Subcutaneous abdominal adipose tissue (tissue), 5 donors: ENCODE data around the gene ALOX5AP.
A peak's percentile ranks its signal among the peaks of the same experiment; 100 is the strongest.

Source experiments
- H3K27ac ChIP-seq: one replicate; pipeline ENCODE4 v1.7.0; 2013; ENCODE audit warnings: low read depth, mild to moderate bottlenecking, inconsistent platforms, low read length, moderate library complexity
- H3K27me3 ChIP-seq, 5 donors: one replicate each; pipeline ENCODE4 v1.7.0; 2013; ENCODE audit warnings: low read length in 5 of 5, inconsistent platforms in 1 of 5; ENCODE audit not compliant: control insufficient read depth in 5 of 5, insufficient read depth in 4 of 5
- H3K36me3 ChIP-seq, 5 donors: one replicate each; pipeline ENCODE4 v1.7.0; 2013; ENCODE audit warnings: low read length in 5 of 5; ENCODE audit not compliant: control insufficient read depth in 5 of 5, insufficient read depth in 5 of 5
- H3K4me1 ChIP-seq, 5 donors: one replicate each; pipeline ENCODE4 v1.7.0; 2013; ENCODE audit warnings: low read length in 5 of 5, mild to moderate bottlenecking in 3 of 5, moderate library complexity in 1 of 5; ENCODE audit not compliant: control insufficient read depth in 5 of 5, insufficient read depth in 5 of 5
- H3K4me3 ChIP-seq, 5 donors: one replicate each; pipeline ENCODE4 v1.7.0; 2013; ENCODE audit warnings: low read length in 5 of 5, low read depth in 1 of 5
- H3K9ac ChIP-seq, 5 donors: one replicate each; pipeline ENCODE4 v1.7.0; 2013; ENCODE audit warnings: low read length in 5 of 5, mild to moderate bottlenecking in 4 of 5, moderate library complexity in 3 of 5
- H3K9me3 ChIP-seq, 5 donors: one replicate each; pipeline ENCODE4 v1.7.0; 2013; ENCODE audit warnings: low read length in 5 of 5; ENCODE audit not compliant: control insufficient read depth in 5 of 5
- donor health status: healthy.
- donor health status: healthy.
- donor health status: healthy.
- donor health status: healthy.
- donor health status: healthy.

Gene ALOX5AP

DNA sequence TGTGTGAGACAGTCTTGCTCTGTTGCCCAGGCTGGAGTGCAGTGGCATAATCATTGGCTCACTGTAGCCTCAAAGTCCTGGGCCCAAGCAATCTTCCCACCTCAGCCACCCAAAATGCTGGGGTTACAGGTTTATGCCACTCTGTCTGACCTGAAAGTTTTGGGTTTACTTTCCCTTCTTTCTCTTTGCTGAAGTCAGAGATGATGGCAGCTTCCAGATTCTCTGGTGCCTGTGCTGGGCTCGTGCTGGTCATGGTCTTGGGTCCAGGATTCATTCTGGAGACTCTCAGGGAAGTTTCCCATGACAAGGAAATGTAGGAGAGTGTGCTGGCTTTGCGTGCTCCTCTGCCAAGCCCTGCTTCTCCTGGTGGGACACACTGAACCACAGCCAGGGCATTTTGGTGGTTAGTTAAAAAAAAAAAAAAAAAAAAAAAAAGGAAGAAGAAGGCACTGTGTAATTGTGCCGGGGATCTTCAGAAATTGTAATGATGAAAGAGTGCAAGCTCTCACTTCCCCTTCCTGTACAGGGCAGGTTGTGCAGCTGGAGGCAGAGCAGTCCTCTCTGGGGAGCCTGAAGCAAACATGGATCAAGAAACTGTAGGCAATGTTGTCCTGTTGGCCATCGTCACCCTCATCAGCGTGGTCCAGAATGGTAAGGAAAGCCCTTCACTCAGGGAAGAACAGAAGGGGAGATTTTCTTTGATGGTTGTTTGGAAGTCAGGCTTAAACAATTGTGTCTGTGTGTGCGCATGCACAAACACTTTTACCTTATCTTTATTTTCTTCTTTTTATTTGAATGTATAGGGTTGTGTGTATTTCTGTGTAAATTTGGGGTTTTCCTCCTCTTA is at the start of gene ALOX5AP:
Gene ALOX5AP, plus strand, starts transcription at position 519 of the 847 bp plus-strand sequence. Its CDS starts 63 bp downstream, at position 582.
- no peaks in the 10 kb centered on the region for H3K36me3 ChIP-seq
- peak within 1 kb of the TSS in 1 of 5 donors; percentile 9 for H3K9ac ChIP-seq
- no peaks in the 10 kb centered on the region for H3K27me3 ChIP-seq
- no peaks in the 10 kb centered on the region for H3K9me3 ChIP-seq
- peak within 1 kb of the TSS; percentile 28 to 51 (median 41) for H3K4me3 ChIP-seq
- no peak within 1 kb of the TSS for H3K27ac ChIP-seq
- peaks cover 0 to 32% (median 13%) of the 10 kb centered on the region in 5 donors for H3K4me1 ChIP-seq

DNA sequence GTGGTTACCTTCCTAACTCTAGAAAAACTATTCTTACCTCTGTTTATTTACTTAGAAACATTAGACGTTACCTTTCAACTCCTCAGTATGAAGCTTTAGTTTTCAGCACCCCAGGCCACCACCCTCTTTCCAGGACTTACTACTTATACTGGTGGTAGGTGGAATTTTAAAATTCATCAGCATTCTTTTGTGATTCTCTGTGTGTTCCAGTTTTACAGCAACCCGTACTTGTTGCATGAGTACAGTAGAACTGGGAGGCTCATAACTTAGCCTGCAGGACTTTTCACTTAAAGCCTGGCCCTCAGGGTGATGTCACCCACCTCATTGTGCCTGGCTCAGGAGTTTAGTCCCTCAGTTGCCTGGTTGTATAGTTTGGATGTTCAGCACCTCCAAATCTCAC is 49.4 kb upstream of the ALOX5AP start:
- peaks cover 0 to 3% (median 0%) of the 10 kb centered on the region in 5 donors for H3K9me3 ChIP-seq
- no peak overlapping the region for H3K9ac ChIP-seq
- no peak overlapping the region for H3K4me3 ChIP-seq
- no peaks in the 10 kb centered on the region for H3K27me3 ChIP-seq
- H3K27ac ChIP-seq = no peak overlapping the region
- no peaks in the 10 kb centered on the region for H3K36me3 ChIP-seq
- peaks cover 2 to 27% (median 22%) of the 10 kb centered on the region in 5 donors for H3K4me1 ChIP-seq

DNA sequence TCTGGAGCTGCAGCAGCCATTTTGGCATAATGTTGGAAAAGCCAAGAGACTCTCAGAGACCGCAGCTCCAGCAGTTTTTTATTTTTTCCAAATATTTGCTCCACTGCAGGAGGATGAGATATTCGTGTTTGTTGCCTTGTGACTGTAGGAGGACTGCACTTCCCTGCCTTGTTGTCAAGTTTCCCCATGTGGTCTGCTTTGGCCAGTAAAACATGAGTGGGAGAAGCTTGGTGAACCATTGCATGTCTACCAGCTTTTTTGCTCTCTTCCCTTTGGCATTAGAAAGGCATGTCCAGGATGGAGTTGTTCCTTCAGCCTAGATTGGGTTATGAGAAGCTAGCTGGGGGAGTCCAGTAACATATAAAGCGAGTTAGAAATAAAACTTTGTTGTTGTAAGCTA is 47.7 kb upstream of the ALOX5AP start:
- H3K36me3 ChIP-seq = no peaks in the 10 kb centered on the region
- H3K4me1 ChIP-seq = peaks cover 0 to 18% (median 11%) of the 10 kb centered on the region in 5 donors
- no peaks in the 10 kb centered on the region for H3K27me3 ChIP-seq

DNA sequence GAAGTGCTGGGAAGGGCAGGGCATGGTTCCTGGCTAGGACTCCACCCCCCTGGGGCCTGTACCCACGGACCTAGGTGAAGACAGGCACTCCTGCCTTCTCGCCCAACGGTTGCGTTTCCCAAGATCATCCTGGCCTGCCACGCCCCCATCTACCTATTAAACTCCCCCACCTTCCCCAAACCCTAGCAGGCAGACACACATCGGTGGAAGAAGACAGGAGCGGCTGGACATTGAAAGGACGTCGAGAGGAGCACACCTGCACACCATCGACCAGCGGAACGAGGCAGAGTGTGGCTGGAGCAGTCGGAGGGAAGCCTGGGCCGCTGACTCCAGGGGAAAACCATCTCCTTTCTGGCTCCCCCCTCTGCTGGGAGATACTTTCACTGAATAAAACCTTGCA is 45.6 kb upstream of the ALOX5AP start:
- Histone ChIP-seq H3K9ac (peak overlapping the region in 1 of 5 donors; percentile 64), H3K4me3 (peak overlapping the region; percentile 55 to 88 (median 73)), H3K27me3 (no peaks in the 10 kb centered on the region), H3K4me1 (peaks cover 0 to 18% (median 11%) of the 10 kb centered on the region in 5 donors), H3K36me3 (no peaks in the 10 kb centered on the region), H3K9me3 (peaks cover 0 to 3% (median 0%) of the 10 kb centered on the region in 5 donors), H3K27ac (peak overlapping the region; percentile 20)

More for the DNA sequence above, 47.7 kb upstream of the ALOX5AP start:
- Histone ChIP-seq H3K9me3 (peaks cover 0 to 3% (median 0%) of the 10 kb centered on the region in 5 donors), H3K9ac (no peak overlapping the region), H3K27ac (no peak overlapping the region), H3K4me3 (no peak overlapping the region)

DNA sequence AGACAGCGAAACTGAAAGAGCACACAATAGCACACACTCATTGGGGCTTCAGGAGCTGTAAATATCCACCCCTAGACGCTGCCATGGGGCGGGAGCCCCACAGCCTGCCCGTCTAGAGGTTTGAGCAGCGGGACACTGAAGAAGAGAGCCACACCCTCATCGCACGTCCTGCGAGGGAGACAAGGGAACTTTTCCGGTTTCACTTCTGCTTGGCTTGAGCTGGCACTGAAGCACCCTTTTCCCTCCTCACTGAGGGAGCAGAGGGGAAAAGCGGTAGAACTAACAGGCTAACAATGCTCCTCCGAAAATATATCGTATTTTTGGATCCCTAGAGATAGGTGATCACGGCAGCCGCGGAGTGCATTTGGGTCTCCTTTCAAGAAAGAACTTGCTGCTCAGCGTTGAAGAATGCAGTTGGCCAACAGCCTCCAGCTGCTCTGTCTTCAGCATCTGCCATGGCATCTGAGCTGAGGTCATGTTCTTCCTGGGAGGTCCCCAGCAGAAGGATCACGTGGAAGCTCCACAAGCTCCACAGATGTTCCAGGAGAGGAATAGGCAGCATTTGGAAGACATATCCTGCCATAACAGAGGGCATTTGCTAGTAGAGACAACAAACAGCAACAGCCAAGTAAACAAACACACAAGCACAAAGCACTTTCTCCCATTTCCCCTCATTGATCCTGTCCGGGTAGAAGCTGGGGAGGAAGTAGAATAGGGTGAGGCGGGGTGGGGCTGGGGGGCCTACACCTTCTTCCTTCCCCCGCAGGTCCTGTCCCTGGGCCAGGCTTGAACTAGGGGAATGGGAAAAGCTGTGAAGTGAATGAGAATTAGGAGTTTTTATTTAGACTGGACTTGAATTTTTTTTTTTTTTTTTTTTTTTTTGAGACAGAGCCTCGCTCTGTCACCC is 44.8 kb upstream of the ALOX5AP start:
- no peaks in the 10 kb centered on the region for H3K36me3 ChIP-seq
- no peaks in the 10 kb centered on the region for H3K27me3 ChIP-seq
- peak overlapping the region; percentile 20 for H3K27ac ChIP-seq
- peaks cover 0 to 19% (median 14%) of the 10 kb centered on the region in 5 donors for H3K4me1 ChIP-seq
- peak overlapping the region in 3 of 5 donors; percentile 34 to 64 (median 35) for H3K9ac ChIP-seq
- H3K9me3 ChIP-seq = peaks cover 0 to 3% (median 0%) of the 10 kb centered on the region in 5 donors
- H3K4me3 ChIP-seq = peak overlapping the region; percentile 55 to 88 (median 73)

DNA sequence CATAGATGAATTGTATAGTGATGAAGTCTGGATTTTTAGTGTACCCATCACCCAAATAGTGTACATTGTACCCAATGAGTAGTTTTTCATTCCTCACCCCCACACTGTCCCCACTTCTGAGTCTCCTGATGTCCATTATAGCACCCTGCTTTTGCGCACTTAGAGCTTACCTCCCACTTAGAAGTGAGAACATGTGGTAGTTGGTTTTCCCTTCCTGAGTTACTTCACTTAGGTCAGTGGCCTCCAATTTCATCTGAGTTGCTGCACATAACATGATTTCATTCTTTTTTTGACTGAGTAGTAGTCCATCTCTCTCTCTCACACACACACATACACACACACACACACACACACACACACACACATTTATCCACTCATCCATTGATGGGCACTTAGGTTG is 43.2 kb upstream of the ALOX5AP start:
- no peak overlapping the region for H3K4me3 ChIP-seq
- H3K4me1 ChIP-seq = peaks cover 0 to 35% (median 29%) of the 10 kb centered on the region in 5 donors
- H3K9me3 ChIP-seq = peaks cover 0 to 3% (median 0%) of the 10 kb centered on the region in 5 donors
- H3K36me3 ChIP-seq = no peaks in the 10 kb centered on the region
- H3K9ac ChIP-seq = no peak overlapping the region
- no peaks in the 10 kb centered on the region for H3K27me3 ChIP-seq
- no peak overlapping the region for H3K27ac ChIP-seq

DNA sequence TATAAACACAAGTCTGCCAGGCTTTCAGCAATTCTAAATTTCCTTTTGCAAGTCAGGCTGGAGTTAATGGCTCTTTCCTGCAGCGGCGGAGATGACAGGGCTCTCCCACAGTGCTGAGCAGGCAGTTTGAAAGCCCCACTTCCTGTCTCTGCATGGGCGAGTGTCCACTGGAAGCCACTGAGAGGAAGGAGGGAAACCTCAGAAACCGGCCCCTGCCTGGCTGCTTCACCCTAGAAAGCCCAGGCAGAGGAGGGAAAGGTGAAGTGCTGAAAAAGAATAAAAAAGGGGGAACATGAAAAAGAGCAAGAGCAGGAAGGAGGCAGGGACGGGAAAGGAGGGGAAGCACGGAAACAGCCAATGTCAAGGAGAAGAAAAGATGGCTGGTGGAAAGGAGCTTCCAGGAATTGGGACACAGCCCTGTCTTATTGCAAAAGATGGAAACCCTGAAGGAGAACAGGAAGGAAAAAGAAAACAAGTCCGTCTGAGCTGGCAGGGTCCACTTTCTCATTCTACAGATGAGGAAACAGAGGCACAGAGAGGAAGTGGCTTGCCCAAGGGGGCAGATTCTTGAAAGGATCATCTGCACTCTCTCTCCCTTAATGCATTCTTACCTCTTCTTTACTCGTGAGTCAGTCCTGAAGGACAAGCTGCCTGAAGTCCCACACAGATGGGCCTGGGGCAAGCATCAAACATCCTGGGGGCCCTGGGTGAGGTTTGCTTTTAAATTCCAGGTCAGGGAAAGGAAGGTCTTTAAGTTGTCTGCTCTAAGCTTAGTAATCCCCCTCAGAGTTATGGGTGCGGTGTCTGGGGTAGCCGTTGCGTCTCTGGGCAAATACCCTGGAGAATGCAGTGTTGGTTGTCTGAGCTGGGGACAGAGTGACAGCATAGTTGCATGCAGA is 38.8 kb upstream of the ALOX5AP start:
- Histone ChIP-seq H3K9ac (no peak overlapping the region), H3K4me1 (peaks cover 3 to 43% (median 32%) of the 10 kb centered on the region in 5 donors), H3K27me3 (no peaks in the 10 kb centered on the region), H3K4me3 (peak overlapping the region in 4 of 5 donors; percentile 12 to 39 (median 32)), H3K27ac (no peak overlapping the region), H3K9me3 (no peaks in the 10 kb centered on the region), H3K36me3 (no peaks in the 10 kb centered on the region)

DNA sequence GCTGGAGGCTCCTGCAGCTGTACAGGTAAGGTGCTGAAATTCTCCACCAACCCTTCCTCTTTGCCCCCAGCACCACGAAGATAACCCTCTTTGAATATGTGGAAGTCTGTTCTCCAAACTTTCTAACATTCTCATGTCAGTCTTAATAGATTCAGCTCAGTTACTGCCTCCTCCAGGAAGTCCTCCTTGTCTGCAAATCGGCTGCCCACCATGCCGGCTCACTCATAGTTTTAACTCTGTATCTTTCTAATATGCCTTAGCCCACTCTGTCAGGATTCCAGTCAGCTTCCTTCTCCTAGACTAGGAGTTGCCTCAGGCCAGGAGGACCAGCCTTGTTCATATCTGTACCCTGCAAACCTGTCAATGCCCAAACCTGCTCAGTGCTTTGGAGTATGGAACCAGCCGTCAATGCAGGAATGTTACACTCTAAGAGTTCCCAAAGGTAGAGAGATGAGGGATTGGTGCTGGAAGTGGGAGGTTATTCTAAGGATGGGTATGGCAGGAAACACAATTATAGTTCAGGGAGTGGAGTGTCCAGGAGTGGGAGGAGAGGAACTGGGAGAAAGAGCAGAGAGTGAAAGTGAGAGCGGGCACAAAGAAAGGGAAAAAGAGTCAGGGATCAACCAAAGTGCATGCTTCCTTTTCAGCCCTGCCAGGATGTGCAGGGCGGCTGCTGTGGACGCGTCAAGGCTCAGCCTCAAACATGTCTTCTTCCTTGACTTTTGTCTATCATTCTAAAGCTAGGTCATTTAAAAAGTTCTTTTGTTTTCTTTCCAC is 38.0 kb upstream of the ALOX5AP start:
- H3K27ac ChIP-seq = no peak overlapping the region

More for the DNA sequence above, 38.0 kb upstream of the ALOX5AP start:
- Histone ChIP-seq H3K27me3 (no peaks in the 10 kb centered on the region), H3K4me1 (peaks cover 3 to 43% (median 32%) of the 10 kb centered on the region in 5 donors), H3K9me3 (no peaks in the 10 kb centered on the region), H3K4me3 (peak overlapping the region in 3 of 5 donors; percentile 1 to 44 (median 17)), H3K36me3 (no peaks in the 10 kb centered on the region), H3K9ac (no peak overlapping the region)
